ENCODE results near the gene GJA8.
A peak's percentile ranks its signal among the peaks of the same experiment; 100 is the strongest.
"Not testable (repeated sequence)": the region's sequence is repeated elsewhere in the genome, so short reads cannot be mapped to it uniquely, and the experiment has no call there.

Gene GJA8

DNA sequence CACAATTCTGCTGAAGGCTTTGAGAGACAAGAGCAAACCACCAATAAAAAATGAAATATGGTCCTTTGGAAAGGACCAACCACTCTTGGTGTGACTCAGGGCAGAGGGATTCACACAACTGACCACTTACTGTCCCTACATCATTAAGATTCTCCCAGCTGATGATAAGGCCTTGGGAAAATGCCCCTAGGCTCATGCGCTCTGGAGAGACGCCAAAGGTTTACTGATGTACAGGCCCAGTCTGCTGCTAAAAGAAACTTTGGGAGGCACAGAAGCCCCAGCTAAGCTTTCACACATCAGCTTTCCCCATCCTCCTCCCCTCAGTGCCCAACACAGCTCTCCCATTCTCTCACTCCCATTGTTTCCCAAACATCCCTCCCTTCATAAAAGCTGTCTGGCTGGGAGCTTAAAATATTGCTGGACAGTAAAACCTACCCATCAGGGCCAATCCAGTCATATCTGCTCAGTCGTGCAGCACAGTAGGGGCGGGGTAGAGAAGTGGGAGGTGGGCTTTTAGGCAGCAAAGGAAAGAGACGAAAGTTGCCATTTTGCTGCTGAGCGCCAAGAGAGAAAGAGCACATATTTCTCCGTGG lies at the start of gene GJA8:
TSS of gene GJA8 (plus strand) at position 543 of the 593 bp plus-strand sequence. CDS start 5,161 bp downstream, outside the sequence.
- DNase-seq, result no peak

DNA sequence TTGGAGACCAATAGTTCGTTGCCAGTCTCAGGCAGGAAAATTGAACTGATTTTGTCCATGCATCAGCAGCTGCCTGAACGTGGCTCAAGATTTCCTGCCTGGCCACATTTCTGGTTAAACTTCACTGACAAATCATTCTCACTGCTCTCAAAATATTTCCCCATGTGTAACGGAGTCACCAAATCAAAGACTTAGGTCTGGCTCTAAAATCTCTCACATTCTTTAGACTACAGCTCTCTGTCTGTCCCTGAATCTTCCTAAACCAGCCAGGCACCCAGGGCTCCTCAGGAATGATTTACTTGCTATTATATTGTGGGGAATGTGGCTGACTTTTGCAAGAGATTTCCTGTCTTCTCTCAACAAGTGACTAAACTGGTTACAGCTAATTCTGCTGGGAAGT lies 49.2 kb upstream of the GJA8 start:
- DNase-seq, result no peak

DNA sequence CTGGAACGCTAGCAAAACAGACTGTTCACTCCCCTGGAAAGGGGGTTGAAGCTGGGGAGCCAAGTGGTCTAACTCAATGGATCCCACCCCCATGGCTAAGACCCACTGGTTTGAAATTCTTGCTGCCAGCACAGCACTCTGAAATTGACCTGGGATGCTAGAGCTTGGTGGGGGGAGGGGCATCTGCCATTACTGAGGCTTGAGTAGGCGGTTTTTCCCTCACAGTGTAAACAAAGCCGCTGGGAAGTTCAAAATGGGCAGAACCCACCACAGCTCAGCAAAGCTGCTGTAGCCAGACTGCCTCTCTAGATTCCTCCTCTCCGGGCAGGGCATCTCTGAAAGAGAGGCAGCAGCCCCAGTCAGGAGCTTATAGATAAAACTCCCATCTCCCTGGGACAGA lies 47.6 kb upstream of the GJA8 start:
- DNase-seq, result not testable (repeated sequence)

DNA sequence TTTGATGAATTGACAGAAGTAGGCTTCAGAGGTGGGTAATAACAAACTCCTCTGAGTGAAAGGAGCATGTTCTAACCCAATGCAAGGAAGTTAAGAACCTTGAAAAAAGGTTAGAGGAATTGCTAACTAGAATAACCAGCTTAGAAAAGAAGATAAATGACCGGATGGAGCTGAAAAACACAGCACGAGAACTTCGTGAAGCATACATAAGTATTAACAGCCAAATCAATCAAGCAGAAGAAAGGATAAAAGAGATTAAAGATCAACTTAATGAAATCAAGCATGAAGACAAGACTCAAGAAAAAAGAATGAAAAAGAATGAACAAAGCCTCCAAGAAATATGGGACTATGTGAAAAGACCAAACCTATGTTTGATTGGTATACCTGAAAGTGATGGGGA lies 46.6 kb upstream of the GJA8 start:
- not testable (repeated sequence) for DNase-seq

DNA sequence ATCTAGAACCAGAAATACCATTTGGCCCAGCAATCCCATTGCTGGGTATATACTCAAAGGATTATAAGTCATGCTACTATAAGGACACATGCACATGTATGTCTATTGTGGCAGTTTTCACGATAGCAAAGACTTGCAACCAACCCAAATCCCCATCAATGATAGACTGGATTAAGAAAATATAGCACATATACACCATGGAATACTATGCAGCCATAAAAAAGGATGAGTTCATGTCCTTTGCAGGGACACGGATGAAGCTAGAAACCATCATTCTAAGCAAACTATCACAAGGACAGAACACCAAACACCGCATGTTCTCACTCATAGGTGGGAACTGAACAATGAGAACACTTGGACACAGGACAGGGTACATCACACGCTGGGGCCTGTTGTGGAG lies 35.4 kb upstream of the GJA8 start:
- DNase-seq, result not testable (repeated sequence)

DNA sequence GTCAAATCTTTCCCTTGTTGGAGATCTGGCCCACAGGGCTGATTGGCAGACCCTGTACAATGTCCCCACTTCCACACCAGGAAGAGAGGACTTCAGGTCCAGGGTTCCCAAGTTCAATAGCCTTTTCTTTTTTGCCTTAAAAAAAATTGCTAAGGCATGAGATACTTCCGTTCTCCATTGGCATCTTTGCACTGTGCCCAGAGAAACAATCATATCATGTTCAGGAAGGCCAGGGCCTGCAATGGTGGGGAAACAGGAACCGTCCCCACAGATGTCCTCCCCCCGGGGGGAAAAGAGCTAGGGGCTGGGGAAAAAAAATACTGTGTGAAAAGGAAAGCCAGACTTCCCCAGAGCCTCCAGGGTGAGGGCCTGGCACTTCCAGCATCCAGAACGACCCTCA lies 24.6 kb upstream of the GJA8 start:
- DNase-seq, result no peak

DNA sequence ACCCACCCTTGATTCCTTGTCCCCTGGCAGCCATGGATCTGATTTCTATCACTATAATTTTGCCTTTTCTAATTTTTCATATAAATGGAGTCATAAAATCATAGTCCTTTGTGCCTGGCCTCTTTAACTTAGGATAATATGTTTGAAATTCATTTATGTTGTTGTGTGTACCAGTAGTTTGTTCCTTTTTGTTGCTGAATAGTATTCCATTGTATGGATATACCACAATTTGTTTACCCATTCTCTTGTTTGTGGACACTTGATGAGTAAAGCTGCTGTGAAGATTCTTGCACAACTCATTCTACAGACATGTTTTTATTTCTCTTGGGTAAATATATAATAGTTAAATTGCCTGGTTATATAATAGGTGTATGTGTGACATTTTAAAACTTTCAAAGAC lies 22.7 kb upstream of the GJA8 start:
- DNase-seq, result no peak

DNA sequence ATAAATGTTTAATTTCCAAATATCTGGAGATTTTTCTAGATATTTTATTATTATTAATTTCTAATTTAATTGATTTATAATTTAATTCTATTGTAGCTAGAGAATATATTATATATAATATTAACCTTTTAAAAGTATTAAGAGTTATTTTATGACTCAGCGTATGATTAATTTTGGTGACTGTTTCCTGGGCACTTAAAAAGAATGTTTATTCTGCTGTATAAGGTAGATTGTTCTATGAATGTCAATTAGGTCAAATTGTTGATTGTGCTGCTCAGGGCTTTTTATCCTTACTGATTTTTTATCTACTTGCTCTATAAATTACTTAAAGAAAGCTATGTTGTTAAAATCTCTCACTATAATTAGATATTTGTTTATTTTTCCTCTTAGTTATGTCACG lies 20.1 kb upstream of the GJA8 start:
- DNase-seq, result no peak

DNA sequence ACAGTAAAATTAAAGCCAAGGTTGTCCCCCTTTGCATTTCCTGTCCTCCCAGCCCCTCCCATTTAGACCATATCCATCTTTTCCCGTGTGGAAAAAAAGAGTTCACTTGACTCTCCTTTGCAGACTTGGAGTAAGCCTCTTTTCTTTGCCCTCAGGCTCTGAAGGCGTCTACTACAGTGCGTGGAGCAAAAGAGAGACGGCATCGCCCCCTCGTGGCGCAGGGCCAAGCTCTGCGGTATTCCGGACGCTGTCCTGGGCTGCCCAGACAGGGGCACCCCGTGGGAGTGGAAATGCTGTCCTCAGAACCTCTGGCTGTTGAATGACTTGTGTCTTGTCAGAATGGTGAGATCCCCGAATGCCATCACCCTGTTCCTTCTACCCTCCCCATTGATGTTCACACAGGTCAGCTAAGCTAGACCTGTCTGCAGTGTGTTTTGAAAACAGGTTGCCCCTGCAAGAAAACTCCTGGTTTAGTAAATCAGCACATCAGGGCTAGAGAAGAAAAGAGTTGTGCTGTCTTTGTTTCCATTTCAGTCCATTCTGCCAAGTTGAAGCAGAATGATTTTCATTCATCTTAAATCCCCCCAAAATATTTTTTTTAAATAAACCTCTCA lies 12.3 kb upstream of the GJA8 start:
- DNase-seq, result peak; percentile 59

DNA sequence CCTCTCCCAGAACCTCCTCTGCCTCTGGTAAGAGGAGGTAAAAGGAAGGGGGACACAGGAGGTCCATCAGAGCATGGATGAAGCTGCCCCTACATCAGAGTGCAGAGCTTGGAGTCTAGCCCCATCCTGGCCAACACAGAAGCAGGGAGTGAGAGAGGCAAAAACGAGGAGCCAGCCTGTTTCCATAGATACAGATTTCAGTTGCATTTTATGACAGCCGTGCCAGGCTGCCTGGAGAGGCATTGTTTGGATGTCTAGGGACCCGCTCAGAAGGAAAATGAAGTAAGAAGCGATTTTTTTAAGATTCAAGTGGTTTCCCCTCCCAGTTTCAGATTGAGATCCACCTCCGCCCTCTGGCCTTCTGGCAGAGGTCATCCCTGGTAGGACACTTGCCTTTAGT lies 11.5 kb upstream of the GJA8 start:
- DNase-seq, result no peak

DNA sequence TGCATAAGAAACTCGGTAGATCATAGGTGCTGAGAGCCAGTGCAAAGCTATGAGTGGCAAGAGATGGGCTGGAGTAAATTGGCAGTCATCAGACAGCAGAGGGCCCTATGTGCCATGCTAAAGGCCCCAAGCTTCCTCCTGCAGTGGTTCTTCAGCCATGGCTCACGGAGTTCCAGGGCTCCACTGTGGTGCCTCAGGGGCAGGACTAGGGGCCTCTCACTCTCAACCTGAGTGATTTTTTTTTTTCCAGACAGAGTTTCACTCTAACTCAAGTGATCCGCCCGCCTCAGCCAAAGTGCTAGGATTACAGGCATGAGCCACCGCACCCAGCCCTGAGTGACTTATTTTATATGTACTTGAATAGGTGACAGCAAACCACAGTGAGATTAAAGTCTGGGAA lies 10.4 kb upstream of the GJA8 start:
- DNase-seq, result no peak

DNA sequence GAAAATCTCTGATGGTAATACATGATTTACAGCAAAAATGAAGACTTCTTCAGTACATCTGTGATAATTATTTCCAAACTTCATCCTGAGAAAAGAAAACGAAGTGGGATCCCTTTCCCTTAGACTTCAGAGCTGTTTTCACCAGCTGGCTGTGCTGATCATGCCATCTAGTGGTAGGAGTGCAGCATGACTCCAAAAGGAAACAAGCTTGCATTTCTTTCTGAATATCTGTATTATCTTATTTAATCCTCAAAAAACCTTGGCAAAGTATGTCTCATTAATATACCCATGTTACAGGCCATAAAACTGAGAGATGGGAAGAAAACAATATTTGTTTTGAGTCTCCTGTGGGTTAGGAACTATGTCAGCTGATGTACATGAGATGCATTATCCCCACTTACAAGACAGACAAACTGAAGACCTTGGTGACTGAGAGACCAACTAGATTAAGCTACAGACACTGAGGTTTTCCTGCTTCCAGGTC lies 9.8 kb upstream of the GJA8 start:
- peak; percentile 7 for DNase-seq

DNA sequence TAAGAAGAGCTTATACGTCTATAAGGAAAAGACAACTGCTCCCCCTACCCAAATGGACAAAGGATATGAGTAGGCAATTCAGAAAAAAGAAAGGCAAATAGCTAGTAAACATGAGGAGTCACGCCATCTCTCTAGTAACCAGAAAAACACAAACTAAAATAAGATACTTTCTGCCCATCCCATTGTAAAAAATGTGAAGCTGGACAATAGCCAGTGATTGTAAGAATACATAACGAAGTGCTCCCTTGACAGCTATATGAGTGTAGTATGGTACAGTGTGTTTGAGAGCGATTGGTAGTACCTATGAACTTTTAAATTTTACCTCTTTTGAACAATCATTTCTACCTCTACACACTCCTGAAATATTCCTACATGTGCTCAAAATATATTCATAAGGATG lies 7.5 kb upstream of the GJA8 start:
- DNase-seq, result no peak

DNA sequence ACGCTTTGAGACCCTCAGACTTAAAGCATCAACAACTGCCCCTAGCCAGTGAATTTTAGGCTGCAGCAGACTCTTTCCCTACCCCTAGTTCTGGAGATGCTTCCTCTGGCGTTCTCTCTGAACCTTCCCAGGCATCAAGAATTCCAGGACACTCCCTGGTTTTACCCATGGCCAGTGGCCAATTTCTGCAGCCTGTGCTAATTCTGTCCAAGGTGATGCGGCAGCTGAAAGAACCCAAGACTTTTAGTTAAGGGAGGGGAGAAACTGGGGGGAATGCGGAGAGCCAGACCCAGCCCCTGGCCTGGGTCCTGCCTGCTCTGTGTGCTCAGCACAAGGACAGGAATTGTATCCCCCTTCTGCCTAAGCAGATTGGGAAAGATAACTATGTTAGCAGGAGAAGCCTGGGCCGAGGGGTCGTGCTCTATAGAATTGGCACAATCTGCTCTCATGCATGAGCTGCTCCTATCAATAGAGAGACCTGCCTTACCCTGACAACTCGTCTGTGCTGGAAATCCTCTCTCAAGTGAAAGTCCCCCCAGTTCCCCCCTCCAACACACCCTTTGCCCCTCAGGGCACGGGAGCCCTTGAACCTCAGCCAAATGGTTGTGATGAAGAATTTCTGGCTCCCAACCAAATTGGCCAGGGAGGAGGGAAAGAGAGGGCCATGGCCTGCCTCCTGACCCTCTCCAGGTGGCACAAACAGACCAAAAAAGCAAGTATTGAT lies 5.4 kb upstream of the GJA8 start:
- DNase-seq, result no peak

DNA sequence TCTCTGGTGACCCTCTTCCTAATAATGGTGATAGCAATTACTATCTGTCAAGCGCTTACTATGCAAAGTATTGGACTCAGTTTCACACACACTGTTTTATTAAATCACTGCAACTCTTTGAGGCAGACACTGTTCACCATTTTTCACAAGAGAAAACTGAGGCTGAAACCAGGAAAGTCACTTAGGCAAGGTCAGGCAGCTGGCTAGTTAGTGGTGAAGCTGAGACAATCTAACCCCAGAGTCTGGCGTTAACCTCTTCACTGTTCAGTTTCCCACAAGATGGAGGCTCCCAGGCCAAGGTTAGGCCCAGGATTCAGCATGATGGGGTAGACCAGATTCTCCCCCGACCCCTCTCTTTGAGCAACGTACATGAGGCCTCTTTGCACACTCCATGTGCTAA lies 4.8 kb upstream of the GJA8 start:
- DNase-seq, result no peak

DNA sequence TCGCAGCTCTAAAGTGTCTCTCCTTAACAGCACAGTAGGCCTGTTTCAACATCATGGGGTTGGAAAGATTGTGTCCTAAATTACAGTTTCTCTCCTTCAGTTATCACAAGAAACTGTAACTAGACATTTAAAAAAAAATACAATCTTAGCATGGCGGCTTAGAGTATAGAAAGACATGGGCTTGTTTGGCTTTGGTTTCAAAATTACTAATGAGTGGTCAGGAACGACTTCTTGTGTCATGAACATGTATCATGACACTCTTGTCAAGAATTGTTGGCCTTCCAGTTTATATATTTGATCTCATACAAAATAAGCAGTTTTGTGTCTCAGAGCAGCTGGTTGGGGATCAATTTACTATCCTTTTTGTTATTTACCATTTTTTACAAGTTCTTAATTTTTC lies 2.1 kb downstream of the GJA8 start:
- no peak for DNase-seq

DNA sequence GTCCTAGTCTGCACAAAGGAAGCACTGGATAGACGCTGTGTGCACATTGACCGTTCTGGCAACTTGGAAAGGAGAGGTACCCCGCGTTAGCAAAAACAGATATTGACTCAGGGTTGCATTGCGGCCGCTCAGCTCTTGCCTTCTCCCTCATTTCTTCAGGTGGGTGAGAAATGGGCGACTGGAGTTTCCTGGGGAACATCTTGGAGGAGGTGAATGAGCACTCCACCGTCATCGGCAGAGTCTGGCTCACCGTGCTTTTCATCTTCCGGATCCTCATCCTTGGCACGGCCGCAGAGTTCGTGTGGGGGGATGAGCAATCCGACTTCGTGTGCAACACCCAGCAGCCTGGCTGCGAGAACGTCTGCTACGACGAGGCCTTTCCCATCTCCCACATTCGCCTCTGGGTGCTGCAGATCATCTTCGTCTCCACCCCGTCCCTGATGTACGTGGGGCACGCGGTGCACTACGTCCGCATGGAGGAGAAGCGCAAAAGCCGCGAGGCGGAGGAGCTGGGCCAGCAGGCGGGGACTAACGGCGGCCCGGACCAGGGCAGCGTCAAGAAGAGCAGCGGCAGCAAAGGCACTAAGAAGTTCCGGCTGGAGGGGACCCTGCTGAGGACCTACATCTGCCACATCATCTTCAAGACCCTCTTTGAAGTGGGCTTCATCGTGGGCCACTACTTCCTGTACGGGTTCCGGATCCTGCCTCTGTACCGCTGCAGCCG lies 5.4 kb downstream of the GJA8 start:
- DNase-seq, result no peak

DNA sequence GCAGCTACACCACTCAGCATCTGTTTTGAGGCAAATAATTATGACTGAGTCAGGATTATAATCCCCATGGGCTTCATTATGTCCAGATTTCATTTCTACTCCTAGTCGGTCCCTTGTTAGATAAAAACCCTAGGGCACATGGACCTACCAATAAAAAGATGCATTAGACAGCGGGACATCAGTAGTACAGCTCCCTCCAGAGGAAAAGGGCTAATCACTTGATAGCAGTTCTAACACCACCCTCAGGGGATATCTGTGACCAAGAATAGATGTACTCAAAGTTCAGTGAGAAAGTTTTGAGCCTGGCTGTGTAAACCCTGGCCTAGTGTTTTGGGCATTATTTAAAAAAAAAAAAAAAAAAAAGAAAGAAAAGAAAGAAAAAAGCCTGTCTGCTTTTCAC lies 10.0 kb downstream of the GJA8 start:
- no peak for DNase-seq

DNA sequence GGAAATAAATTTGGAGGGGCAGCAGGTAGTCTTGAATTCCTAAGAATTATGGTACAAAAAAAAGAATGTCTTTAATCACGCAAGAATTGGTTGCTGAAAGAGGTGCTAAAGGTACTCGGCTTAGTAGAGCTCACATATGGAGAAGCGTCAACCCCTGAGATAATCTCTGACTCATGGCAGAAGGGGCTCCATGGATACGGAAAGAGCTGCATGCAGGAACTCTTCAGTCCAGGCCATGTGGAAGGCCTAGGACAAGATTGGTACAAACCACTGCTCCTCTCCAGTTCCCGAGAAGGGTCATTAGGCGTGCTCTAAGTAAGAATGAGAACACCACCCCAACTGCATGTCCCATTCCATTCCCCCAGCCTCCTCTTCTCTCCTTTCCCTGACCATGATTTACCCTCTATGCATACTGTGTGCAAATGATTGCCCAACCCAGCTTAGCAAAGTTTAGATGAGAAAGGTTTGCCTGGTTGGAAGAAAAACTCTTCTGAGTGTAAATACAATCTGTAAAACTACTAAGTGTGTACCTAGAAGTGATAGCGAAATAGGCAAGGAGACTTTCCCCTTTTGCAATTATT lies 10.9 kb downstream of the GJA8 start:
- no peak for DNase-seq

DNA sequence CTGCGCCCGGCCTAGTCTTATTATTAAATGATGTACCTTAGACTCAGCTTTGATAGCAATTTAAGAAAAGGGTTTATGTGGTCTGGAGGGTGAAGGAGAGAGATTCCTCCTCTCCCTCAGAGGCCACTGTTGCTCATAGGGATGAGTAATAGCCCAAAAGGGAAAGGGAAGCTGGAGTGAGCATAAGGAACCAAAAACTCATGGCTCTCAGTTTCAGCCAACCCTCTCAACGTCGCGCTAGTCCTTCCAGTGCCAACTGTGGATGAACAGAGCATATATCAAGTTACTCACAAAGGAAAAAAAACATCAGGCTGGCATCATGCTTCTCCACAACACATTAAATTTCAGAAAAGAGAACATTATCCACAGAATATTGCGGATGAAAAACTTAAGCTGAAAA lies 17.3 kb downstream of the GJA8 start:
- no peak for DNase-seq

DNA sequence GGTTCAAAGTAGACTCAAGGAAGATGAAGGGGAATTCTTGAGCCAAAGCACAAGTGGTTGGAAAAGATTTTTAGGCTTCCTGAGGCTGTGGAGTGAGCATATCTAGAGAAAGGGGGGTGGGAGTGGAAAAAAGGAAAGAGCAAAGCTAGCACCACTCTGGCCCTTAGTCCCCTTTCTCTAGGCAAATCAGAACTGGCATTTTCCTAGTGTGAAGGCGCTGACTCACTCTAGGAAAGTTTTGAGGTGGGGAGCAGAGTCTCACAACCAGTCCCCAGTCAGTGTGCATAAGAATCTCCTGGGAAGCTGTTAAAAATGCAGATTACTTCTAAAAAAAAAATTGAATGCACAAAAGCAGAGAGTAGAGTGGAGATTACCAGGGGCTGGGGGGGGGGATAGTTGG lies 22.2 kb downstream of the GJA8 start:
- DNase-seq, result no peak

DNA sequence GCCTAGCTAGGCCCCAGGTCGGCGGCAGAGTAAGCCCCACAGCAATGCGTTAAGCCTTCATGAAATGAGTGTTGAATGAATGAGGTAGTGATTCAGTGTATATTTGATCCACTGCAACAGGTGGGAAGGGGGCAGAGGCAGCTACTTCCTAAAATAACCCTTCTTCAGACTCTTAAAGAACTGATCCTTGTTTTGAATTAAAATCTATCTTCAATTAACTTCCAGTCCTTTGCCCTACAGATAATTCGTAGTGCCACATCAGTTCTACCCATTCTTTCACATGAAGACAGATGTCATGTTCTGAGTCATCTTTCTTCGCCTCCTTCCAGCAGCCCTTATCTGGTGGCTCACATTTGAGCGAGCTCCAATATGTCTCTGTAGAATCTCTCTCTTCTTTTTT lies 24.6 kb downstream of the GJA8 start:
- not testable (repeated sequence) for DNase-seq

DNA sequence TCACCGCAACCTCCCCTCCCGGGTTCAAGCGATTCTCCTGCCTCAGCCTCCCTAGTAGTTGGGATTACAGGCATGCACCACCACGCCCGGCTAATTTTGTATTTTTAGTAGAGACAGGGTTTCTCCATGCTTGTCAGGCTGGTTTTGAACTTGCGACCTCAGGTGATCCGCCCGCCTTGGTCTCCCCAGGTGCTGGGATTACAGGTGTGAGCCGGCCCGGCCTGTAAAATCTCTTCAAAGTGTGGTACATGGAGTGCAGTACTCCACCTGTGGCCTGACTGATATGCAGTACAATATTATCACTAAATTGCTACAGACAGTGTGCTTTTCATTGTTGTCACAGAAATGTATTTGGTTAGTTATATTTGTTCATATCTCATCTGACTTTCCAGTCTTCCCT lies 25.1 kb downstream of the GJA8 start:
- DNase-seq, result not testable (repeated sequence)
